Measurements from ENCODE around the gene TANGO6.

TANGO6 gene

GRCh38 chr16:69127966-69128510, 284.7 kb downstream of the TANGO6 start:
- ChIA-PET POLR2A (no interaction called here), CTCF (interaction anchor here (1.1 to 2.8 kb wide), 2 partner anchors 16 to 22 kb away, joined by 3 to 11 read pairs; no protein-coding TSS in a partner anchor)
- no peak for TF ChIP-seq CTCF (IDR thresholded peaks at IDR 0.05; ENCODE audit: control extremely low read depth, extremely low read depth, low read depth, missing control alignments)
- DNase-seq (ENCODE audit: extremely low spot score) = no peak

GRCh38 chr16:69130461-69130860, 287.1 kb downstream of the TANGO6 start:
- ChIA-PET CTCF (interaction anchor here (1.4 to 2.8 kb wide), 7 partner anchors 10 to 540 kb away, joined by 3 to 11 read pairs (median 5); no protein-coding TSS in a partner anchor), POLR2A (no interaction called here)
- no peak for TF ChIP-seq CTCF (IDR thresholded peaks at IDR 0.05; ENCODE audit: control extremely low read depth, extremely low read depth, low read depth, missing control alignments)
- no peak for DNase-seq (ENCODE audit: extremely low spot score)

GRCh38 chr16:69131167-69131838, 288.0 kb downstream of the TANGO6 start:
- ChIA-PET CTCF (interaction anchor here (1.4 to 2.1 kb wide), 3 partner anchors 13 to 541 kb away, joined by 3 to 6 read pairs (median 5); no protein-coding TSS in a partner anchor), POLR2A (interaction anchor here (0.6 kb wide), 2 partner anchors 15 to 17 kb away, joined by 3 to 4 read pairs; no protein-coding TSS in a partner anchor)
- TF ChIP-seq CTCF (IDR thresholded peaks at IDR 0.05; ENCODE audit: control extremely low read depth, extremely low read depth, low read depth, missing control alignments) = no peak
- peak; percentile 46 for DNase-seq (ENCODE audit: extremely low spot score)

- CTCF ChIA-PET = interaction anchor here (1.8 to 2.3 kb wide), 3 partner anchors 8 to 19 kb away, joined by 6 to 10 read pairs (median 10); no protein-coding TSS in a partner anchor
- peak; percentile 92 for DNase-seq (ENCODE audit: extremely low spot score)
- no peak for TF ChIP-seq CTCF (IDR thresholded peaks at IDR 0.05; ENCODE audit: control extremely low read depth, extremely low read depth, low read depth, missing control alignments)
- POLR2A ChIA-PET = interaction anchor here (0.6 kb wide), 1 partner anchor 14 kb away, joined by 4 read pairs; no protein-coding TSS in a partner anchor
Observed at GRCh38 chr16:69131839-69132423, 288.6 kb downstream of the TANGO6 start.

GRCh38 chr16:69132424-69133252, 289.3 kb downstream of the TANGO6 start, which contains the start of the genes CHTF8 and UTP4:
Gene CHTF8 (minus strand): TSS chr16:69132588. CDS start chr16:69121458, 11,130 bp downstream.
Gene UTP4 (plus strand): TSS chr16:69132649. CDS start chr16:69133460, 811 bp downstream.
- CTCF ChIA-PET = interaction anchor here (0.6 to 2.3 kb wide), 4 partner anchors 9 to 178 kb away, joined by 3 to 10 read pairs (median 8); no protein-coding TSS in a partner anchor
- DNase-seq (ENCODE audit: extremely low spot score) = peak; percentile 92
- POLR2A ChIA-PET = interaction anchor here (0.9 kb wide), 1 partner anchor 285 kb away, joined by 3 read pairs; no protein-coding TSS in a partner anchor
- no peak for TF ChIP-seq CTCF (IDR thresholded peaks at IDR 0.05; ENCODE audit: control extremely low read depth, extremely low read depth, low read depth, missing control alignments)
